ENCODE data around the gene PTPN3. TPM values are rescaled to one million over a fixed set of nuclear protein-coding genes. Genes with fewer than 3 reads are reported as not detected.

The PTPN3 gene
- total and polyA plus RNA-seq, 2 experiments from 2014 or later, result 1.4 to 2.6 TPM

DNA sequence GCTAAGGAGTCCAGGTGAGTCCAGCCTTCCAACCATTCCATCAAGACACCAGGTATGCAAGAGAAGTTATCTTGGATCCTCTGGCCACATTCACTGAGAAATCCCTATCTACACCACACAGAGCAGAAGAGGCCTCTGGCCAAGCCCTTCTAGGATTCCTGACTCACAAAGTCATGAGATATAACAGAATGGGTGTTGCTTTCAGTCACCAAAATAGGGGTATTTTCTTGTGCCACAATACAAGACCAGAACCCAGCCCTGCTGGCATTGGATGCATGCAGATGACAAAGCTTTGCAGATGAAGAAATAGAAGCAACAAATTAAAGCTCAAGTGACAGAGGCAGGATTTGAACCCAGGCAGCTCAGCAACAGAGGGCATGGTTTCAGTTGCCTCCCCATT is 73.5 kb downstream of the PTPN3 start:
- Mint-ChIP-seq H3K4me1 (peaks cover 4% of the 10 kb centered on the region), H3K27me3 (ENCODE audit: insufficient read depth, low read depth, poor library complexity) (no peaks in the 10 kb centered on the region), H3K36me3 (ENCODE audit: low read depth) (no peaks in the 10 kb centered on the region), H3K27ac (no peak overlapping the region), H3K4me3 (no peak overlapping the region), H3K9me3 (no peaks in the 10 kb centered on the region)
- Histone ChIP-seq H3K9me2 (ENCODE audit: insufficient read depth) (no peaks in the 10 kb centered on the region), H3K4me1 (ENCODE audit: insufficient read depth) (no peaks in the 10 kb centered on the region), H3K36me3 (ENCODE audit: insufficient read depth) (no peaks in the 10 kb centered on the region), H3F3A (replicated peaks; ENCODE audit: low read depth) (no peaks in the 10 kb centered on the region), H3K27me3 (ENCODE audit: insufficient read depth) (no peaks in the 10 kb centered on the region), H4K20me1 (replicated peaks; ENCODE audit: insufficient read depth) (no peaks in the 10 kb centered on the region), H3K4me2 (no peak overlapping the region), H2AFZ (no peak overlapping the region), H3K27ac (ENCODE audit: low read depth) (no peak overlapping the region), H3K79me2 (replicated peaks; ENCODE audit: insufficient read depth) (no peaks in the 10 kb centered on the region), H3K4me3 (no peak overlapping the region)
- DNase-seq (ENCODE audit: low spot score), result no peak
- TF ChIP-seq, protein P1, sequence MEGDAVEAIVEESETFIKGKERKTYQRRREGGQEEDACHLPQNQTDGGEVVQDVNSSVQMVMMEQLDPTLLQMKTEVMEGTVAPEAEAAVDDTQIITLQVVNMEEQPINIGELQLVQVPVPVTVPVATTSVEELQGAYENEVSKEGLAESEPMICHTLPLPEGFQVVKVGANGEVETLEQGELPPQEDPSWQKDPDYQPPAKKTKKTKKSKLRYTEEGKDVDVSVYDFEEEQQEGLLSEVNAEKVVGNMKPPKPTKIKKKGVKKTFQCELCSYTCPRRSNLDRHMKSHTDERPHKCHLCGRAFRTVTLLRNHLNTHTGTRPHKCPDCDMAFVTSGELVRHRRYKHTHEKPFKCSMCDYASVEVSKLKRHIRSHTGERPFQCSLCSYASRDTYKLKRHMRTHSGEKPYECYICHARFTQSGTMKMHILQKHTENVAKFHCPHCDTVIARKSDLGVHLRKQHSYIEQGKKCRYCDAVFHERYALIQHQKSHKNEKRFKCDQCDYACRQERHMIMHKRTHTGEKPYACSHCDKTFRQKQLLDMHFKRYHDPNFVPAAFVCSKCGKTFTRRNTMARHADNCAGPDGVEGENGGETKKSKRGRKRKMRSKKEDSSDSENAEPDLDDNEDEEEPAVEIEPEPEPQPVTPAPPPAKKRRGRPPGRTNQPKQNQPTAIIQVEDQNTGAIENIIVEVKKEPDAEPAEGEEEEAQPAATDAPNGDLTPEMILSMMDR (conservative IDR thresholded peaks at IDR 0.05; ENCODE audit: low read depth in 2 of 2), result no peak
- no peak for TF ChIP-seq EZH2 (IDR thresholded peaks at IDR 0.05; ENCODE audit: low read depth, unreplicated experiment)
- no peak for TF ChIP-seq EZH2phosphoT487 (IDR thresholded peaks at IDR 0.05; ENCODE audit: unreplicated experiment)
- TF ChIP-seq STAT1 (IDR thresholded peaks at IDR 0.05; ENCODE audit: unreplicated experiment), result no peak
- TF ChIP-seq, protein P2, sequence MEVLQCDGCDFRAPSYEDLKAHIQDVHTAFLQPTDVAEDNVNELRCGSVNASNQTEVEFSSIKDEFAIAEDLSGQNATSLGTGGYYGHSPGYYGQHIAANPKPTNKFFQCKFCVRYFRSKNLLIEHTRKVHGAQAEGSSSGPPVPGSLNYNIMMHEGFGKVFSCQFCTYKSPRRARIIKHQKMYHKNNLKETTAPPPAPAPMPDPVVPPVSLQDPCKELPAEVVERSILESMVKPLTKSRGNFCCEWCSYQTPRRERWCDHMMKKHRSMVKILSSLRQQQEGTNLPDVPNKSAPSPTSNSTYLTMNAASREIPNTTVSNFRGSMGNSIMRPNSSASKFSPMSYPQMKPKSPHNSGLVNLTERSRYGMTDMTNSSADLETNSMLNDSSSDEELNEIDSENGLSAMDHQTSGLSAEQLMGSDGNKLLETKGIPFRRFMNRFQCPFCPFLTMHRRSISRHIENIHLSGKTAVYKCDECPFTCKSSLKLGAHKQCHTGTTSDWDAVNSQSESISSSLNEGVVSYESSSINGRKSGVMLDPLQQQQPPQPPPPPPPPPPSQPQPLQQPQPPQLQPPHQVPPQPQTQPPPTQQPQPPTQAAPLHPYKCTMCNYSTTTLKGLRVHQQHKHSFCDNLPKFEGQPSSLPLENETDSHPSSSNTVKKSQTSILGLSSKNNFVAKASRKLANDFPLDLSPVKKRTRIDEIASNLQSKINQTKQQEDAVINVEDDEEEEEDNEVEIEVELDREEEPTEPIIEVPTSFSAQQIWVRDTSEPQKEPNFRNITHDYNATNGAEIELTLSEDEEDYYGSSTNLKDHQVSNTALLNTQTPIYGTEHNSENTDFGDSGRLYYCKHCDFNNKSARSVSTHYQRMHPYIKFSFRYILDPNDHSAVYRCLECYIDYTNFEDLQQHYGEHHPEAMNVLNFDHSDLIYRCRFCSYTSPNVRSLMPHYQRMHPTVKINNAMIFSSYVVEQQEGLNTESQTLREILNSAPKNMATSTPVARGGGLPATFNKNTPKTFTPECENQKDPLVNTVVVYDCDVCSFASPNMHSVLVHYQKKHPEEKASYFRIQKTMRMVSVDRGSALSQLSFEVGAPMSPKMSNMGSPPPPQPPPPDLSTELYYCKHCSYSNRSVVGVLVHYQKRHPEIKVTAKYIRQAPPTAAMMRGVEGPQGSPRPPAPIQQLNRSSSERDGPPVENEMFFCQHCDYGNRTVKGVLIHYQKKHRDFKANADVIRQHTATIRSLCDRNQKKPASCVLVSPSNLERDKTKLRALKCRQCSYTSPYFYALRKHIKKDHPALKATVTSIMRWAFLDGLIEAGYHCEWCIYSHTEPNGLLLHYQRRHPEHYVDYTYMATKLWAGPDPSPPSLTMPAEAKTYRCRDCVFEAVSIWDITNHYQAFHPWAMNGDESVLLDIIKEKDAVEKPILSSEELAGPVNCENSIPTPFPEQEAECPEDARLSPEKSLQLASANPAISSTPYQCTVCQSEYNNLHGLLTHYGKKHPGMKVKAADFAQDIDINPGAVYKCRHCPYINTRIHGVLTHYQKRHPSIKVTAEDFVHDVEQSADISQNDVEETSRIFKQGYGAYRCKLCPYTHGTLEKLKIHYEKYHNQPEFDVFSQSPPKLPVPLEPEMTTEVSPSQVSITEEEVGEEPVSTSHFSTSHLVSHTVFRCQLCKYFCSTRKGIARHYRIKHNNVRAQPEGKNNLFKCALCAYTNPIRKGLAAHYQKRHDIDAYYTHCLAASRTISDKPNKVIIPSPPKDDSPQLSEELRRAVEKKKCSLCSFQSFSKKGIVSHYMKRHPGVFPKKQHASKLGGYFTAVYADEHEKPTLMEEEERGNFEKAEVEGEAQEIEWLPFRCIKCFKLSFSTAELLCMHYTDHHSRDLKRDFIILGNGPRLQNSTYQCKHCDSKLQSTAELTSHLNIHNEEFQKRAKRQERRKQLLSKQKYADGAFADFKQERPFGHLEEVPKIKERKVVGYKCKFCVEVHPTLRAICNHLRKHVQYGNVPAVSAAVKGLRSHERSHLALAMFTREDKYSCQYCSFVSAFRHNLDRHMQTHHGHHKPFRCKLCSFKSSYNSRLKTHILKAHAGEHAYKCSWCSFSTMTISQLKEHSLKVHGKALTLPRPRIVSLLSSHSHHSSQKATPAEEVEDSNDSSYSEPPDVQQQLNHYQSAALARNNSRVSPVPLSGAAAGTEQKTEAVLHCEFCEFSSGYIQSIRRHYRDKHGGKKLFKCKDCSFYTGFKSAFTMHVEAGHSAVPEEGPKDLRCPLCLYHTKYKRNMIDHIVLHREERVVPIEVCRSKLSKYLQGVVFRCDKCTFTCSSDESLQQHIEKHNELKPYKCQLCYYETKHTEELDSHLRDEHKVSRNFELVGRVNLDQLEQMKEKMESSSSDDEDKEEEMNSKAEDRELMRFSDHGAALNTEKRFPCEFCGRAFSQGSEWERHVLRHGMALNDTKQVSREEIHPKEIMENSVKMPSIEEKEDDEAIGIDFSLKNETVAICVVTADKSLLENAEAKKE (CRISPR knock-in tag; IDR thresholded peaks at IDR 0.05), result no peak
- TF ChIP-seq, protein P3, sequence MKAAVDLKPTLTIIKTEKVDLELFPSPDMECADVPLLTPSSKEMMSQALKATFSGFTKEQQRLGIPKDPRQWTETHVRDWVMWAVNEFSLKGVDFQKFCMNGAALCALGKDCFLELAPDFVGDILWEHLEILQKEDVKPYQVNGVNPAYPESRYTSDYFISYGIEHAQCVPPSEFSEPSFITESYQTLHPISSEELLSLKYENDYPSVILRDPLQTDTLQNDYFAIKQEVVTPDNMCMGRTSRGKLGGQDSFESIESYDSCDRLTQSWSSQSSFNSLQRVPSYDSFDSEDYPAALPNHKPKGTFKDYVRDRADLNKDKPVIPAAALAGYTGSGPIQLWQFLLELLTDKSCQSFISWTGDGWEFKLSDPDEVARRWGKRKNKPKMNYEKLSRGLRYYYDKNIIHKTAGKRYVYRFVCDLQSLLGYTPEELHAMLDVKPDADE (IDR thresholded peaks at IDR 0.05), result no peak
- TF ChIP-seq, protein P4, sequence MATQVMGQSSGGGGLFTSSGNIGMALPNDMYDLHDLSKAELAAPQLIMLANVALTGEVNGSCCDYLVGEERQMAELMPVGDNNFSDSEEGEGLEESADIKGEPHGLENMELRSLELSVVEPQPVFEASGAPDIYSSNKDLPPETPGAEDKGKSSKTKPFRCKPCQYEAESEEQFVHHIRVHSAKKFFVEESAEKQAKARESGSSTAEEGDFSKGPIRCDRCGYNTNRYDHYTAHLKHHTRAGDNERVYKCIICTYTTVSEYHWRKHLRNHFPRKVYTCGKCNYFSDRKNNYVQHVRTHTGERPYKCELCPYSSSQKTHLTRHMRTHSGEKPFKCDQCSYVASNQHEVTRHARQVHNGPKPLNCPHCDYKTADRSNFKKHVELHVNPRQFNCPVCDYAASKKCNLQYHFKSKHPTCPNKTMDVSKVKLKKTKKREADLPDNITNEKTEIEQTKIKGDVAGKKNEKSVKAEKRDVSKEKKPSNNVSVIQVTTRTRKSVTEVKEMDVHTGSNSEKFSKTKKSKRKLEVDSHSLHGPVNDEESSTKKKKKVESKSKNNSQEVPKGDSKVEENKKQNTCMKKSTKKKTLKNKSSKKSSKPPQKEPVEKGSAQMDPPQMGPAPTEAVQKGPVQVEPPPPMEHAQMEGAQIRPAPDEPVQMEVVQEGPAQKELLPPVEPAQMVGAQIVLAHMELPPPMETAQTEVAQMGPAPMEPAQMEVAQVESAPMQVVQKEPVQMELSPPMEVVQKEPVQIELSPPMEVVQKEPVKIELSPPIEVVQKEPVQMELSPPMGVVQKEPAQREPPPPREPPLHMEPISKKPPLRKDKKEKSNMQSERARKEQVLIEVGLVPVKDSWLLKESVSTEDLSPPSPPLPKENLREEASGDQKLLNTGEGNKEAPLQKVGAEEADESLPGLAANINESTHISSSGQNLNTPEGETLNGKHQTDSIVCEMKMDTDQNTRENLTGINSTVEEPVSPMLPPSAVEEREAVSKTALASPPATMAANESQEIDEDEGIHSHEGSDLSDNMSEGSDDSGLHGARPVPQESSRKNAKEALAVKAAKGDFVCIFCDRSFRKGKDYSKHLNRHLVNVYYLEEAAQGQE (IDR thresholded peaks at IDR 0.05; ENCODE audit: unreplicated experiment), result no peak
- no peak for TF ChIP-seq JUNB (IDR thresholded peaks at IDR 0.05; ENCODE audit: unreplicated experiment)
- TF ChIP-seq NANOG (IDR thresholded peaks at IDR 0.05; ENCODE audit: borderline replicate concordance), result no peak
- TF ChIP-seq POLR2AphosphoS5 (IDR thresholded peaks at IDR 0.05; ENCODE audit: low read depth), result no peak
- TF ChIP-seq ZNF114 (CRISPR knock-in tag; IDR thresholded peaks at IDR 0.05), result no peak
- TF ChIP-seq ZNF331 (CRISPR knock-in tag; IDR thresholded peaks at IDR 0.05; ENCODE audit: low read depth), result no peak
- no peak for TF ChIP-seq CREB1 (CRISPR knock-in tag; IDR thresholded peaks at IDR 0.05; ENCODE audit: low read depth)
- no peak for ATAC-seq
